Measurements from ENCODE around the gene CABCOCO1. TPM values are rescaled to one million over a fixed set of nuclear protein-coding genes. Genes with fewer than 3 reads are reported as not detected.

The CABCOCO1 gene
- total RNA-seq, 1 experiment from 2014 or later = not detected

DNA sequence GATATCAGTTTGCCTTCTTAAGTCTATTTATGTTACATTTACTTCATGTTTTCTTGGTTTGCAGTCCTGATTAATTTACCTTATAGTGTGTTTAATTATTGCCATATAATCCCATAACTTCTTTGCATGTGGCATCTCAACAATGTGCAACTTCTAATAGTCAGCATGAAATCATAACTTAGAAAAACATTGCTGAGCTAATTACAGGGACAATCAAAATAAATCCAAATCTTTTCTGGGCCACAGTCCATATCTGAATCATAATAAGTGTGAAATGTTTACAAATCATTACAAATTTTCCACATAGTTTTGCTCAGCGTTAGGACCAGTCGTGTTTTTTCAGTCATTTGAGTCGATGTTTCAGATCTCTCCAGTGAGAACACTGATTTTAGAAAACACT lies 29.1 kb upstream of the CABCOCO1 start:
- Histone ChIP-seq H3K9me3 (no peaks in the 10 kb centered on the region), H3K36me3 (ENCODE audit: control insufficient read depth, insufficient read depth, low read length) (no peaks in the 10 kb centered on the region), H3K4me3 (ENCODE audit: low read depth, low read length) (no peak overlapping the region), H3K27me3 (replicated peaks; ENCODE audit: control insufficient read depth, insufficient read depth, low read length) (no peaks in the 10 kb centered on the region), H3K4me1 (peaks cover 11% of the 10 kb centered on the region)
- peaks cover 15% of the 10 kb centered on the region for H3K4me1 Mint-ChIP-seq (ENCODE audit: low read depth, unreplicated experiment)
- H3K36me3 Mint-ChIP-seq (ENCODE audit: insufficient read depth, unreplicated experiment) = no peaks in the 10 kb centered on the region
- no peak overlapping the region for H3K4me3 Mint-ChIP-seq (ENCODE audit: unreplicated experiment)
- no peaks in the 10 kb centered on the region for H3K27me3 Mint-ChIP-seq (ENCODE audit: insufficient read depth, unreplicated experiment)
- no peaks in the 10 kb centered on the region for H3K9me3 Mint-ChIP-seq (ENCODE audit: unreplicated experiment)
- DNase-seq = no peak
- ChIA-PET POLR2A (no interaction called here), CTCF (no interaction called here)
- TF ChIP-seq, protein P1, sequence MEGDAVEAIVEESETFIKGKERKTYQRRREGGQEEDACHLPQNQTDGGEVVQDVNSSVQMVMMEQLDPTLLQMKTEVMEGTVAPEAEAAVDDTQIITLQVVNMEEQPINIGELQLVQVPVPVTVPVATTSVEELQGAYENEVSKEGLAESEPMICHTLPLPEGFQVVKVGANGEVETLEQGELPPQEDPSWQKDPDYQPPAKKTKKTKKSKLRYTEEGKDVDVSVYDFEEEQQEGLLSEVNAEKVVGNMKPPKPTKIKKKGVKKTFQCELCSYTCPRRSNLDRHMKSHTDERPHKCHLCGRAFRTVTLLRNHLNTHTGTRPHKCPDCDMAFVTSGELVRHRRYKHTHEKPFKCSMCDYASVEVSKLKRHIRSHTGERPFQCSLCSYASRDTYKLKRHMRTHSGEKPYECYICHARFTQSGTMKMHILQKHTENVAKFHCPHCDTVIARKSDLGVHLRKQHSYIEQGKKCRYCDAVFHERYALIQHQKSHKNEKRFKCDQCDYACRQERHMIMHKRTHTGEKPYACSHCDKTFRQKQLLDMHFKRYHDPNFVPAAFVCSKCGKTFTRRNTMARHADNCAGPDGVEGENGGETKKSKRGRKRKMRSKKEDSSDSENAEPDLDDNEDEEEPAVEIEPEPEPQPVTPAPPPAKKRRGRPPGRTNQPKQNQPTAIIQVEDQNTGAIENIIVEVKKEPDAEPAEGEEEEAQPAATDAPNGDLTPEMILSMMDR (IDR thresholded peaks at IDR 0.05; ENCODE audit: insufficient read depth in 1 of 2, low read depth in 1 of 2, low read length in 1 of 2, severe bottlenecking in 1 of 2, unreplicated experiment in 1 of 2) = no peak
- BruUV-seq (replicated peaks) = no TSS peak
- intact Hi-C loops (cut with micrococcal nuclease; ENCODE audit: unreplicated experiment) = no loop called here
- no peak overlapping the region for H3K27ac Mint-ChIP-seq (ENCODE audit: unreplicated experiment)

GRCh38 chr10:61634746-61635145 lies 28.0 kb upstream of the CABCOCO1 start:
- intact Hi-C loops (cut with micrococcal nuclease; ENCODE audit: unreplicated experiment) = no loop called here
- TF ChIP-seq, protein P1 (IDR thresholded peaks at IDR 0.05; ENCODE audit: insufficient read depth in 1 of 2, low read depth in 1 of 2, low read length in 1 of 2, severe bottlenecking in 1 of 2, unreplicated experiment in 1 of 2) = no peak
- Histone ChIP-seq H3K4me3 (ENCODE audit: low read depth, low read length) (no peak overlapping the region), H3K4me1 (peaks cover under 1% of the 10 kb centered on the region; the same call in 1 of the 2 replicates), H3K27me3 (replicated peaks; ENCODE audit: control insufficient read depth, insufficient read depth, low read length) (no peaks in the 10 kb centered on the region), H3K36me3 (ENCODE audit: control insufficient read depth, insufficient read depth, low read length) (no peaks in the 10 kb centered on the region), H3K9me3 (no peaks in the 10 kb centered on the region)
- DNase-seq = no peak
- Mint-ChIP-seq H3K4me1 (ENCODE audit: low read depth, unreplicated experiment) (peaks cover 6% of the 10 kb centered on the region), H3K27ac (ENCODE audit: unreplicated experiment) (no peak overlapping the region), H3K4me3 (ENCODE audit: unreplicated experiment) (no peak overlapping the region), H3K9me3 (ENCODE audit: unreplicated experiment) (no peaks in the 10 kb centered on the region), H3K36me3 (ENCODE audit: insufficient read depth, unreplicated experiment) (no peaks in the 10 kb centered on the region), H3K27me3 (ENCODE audit: insufficient read depth, unreplicated experiment) (peaks cover 2% of the 10 kb centered on the region)
- ChIA-PET CTCF (no interaction called here), POLR2A (no interaction called here)
- no TSS peak for BruUV-seq (replicated peaks)

DNA sequence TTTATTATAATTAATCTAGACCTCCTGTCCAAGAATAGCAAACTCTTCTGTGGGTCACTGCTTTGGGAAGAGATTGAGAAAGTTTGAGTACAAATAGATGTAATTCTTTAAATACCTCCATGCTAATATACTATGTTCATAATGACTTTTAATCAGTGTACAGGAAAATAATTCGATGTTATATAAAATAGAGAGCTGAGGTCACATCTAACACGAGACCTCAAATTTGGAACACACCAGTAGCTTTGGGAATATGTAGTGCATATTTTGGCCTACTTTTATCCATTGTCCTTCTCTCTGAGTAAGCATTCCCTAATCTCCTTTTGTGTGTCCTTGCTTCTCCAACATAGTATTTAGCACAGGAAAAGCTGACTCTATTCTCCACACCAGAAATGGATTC lies 27.3 kb upstream of the CABCOCO1 start:
- peaks cover 8% of the 10 kb centered on the region for H3K27me3 Mint-ChIP-seq (ENCODE audit: insufficient read depth, unreplicated experiment)
- TF ChIP-seq, protein P1 (IDR thresholded peaks at IDR 0.05; ENCODE audit: insufficient read depth in 1 of 2, low read depth in 1 of 2, low read length in 1 of 2, severe bottlenecking in 1 of 2, unreplicated experiment in 1 of 2) = no peak
- Histone ChIP-seq H3K4me1 (no peaks in the 10 kb centered on the region), H3K9me3 (no peaks in the 10 kb centered on the region), H3K36me3 (ENCODE audit: control insufficient read depth, insufficient read depth, low read length) (no peaks in the 10 kb centered on the region), H3K27me3 (replicated peaks; ENCODE audit: control insufficient read depth, insufficient read depth, low read length) (no peaks in the 10 kb centered on the region), H3K4me3 (ENCODE audit: low read depth, low read length) (no peak overlapping the region)
- H3K9me3 Mint-ChIP-seq (ENCODE audit: unreplicated experiment) = no peaks in the 10 kb centered on the region
- intact Hi-C loops (cut with micrococcal nuclease; ENCODE audit: unreplicated experiment) = no loop called here
- peaks cover 6% of the 10 kb centered on the region for H3K4me1 Mint-ChIP-seq (ENCODE audit: low read depth, unreplicated experiment)
- no TSS peak for BruUV-seq (replicated peaks)
- POLR2A ChIA-PET = no interaction called here
- no peak for DNase-seq
- no peak overlapping the region for H3K4me3 Mint-ChIP-seq (ENCODE audit: unreplicated experiment)
- H3K36me3 Mint-ChIP-seq (ENCODE audit: insufficient read depth, unreplicated experiment) = no peaks in the 10 kb centered on the region
- CTCF ChIA-PET = no interaction called here
- H3K27ac Mint-ChIP-seq (ENCODE audit: unreplicated experiment) = no peak overlapping the region
